ENCODE measurements around the gene ASXL2.

Gene ASXL2

GRCh38 chr2:25720575-25720974 is 157.7 kb downstream of the ASXL2 start:
- H3K4me3 ChIP-seq (replicated peaks; ENCODE audit: insufficient read depth, low read length) = no peak overlapping the region
- H3K27ac ChIP-seq (replicated peaks) = no peak overlapping the region
- TF ChIP-seq REST (IDR thresholded peaks at IDR 0.05; ENCODE audit: insufficient replicate concordance, low read depth) (no peak), GABPA (IDR thresholded peaks at IDR 0.05; ENCODE audit: low read depth) (no peak), SPI1 (IDR thresholded peaks at IDR 0.05; ENCODE audit: borderline replicate concordance, low read depth) (no peak), POLR2AphosphoS5 (IDR thresholded peaks at IDR 0.05; ENCODE audit: low read depth) (no peak)
- TF ChIP-seq, protein P1, sequence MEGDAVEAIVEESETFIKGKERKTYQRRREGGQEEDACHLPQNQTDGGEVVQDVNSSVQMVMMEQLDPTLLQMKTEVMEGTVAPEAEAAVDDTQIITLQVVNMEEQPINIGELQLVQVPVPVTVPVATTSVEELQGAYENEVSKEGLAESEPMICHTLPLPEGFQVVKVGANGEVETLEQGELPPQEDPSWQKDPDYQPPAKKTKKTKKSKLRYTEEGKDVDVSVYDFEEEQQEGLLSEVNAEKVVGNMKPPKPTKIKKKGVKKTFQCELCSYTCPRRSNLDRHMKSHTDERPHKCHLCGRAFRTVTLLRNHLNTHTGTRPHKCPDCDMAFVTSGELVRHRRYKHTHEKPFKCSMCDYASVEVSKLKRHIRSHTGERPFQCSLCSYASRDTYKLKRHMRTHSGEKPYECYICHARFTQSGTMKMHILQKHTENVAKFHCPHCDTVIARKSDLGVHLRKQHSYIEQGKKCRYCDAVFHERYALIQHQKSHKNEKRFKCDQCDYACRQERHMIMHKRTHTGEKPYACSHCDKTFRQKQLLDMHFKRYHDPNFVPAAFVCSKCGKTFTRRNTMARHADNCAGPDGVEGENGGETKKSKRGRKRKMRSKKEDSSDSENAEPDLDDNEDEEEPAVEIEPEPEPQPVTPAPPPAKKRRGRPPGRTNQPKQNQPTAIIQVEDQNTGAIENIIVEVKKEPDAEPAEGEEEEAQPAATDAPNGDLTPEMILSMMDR (IDR thresholded peaks at IDR 0.05; ENCODE audit: insufficient read depth, low read length) = no peak
- no peaks in the 10 kb centered on the region for H3K27me3 ChIP-seq (ENCODE audit: insufficient read depth, poor library complexity, severe bottlenecking)
- DNase-seq (ENCODE audit: low read depth in 1 of 2, low spot score in 1 of 2) = no peak

DNA sequence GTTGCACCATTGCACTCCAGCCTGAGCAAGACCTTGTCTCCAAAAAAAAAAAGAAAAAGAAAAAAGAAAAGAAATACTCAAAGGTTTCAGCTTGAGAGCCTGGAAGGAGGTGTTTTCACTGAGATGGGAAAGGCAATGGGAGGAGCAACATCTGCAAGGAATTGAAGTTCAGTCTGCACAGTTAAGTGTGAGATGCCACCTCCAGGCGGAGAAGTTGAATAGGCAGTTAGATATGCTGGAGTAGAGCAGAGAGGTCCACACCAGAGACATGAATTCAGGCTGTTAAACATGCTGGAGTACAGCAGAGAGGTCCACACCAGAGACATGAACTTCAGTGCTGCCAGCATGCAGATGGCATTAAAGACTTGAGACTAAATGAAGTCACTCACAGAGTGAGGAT is 163.5 kb downstream of the ASXL2 start:
- no peak for TF ChIP-seq REST (IDR thresholded peaks at IDR 0.05; ENCODE audit: insufficient replicate concordance, low read depth)
- TF ChIP-seq, protein P1 (IDR thresholded peaks at IDR 0.05; ENCODE audit: insufficient read depth, low read length) = no peak
- no peak for TF ChIP-seq SPI1 (IDR thresholded peaks at IDR 0.05; ENCODE audit: borderline replicate concordance, low read depth)
- no peak for DNase-seq (ENCODE audit: low read depth in 1 of 2, low spot score in 1 of 2)
- Histone ChIP-seq H3K27me3 (ENCODE audit: insufficient read depth, poor library complexity, severe bottlenecking) (no peaks in the 10 kb centered on the region), H3K4me3 (replicated peaks; ENCODE audit: insufficient read depth, low read length) (no peak overlapping the region), H3K27ac (replicated peaks) (no peak overlapping the region)

- no peaks in the 10 kb centered on the region for H3K27me3 ChIP-seq (ENCODE audit: insufficient read depth, poor library complexity, severe bottlenecking)
- DNase-seq (ENCODE audit: low read depth in 1 of 2, low spot score in 1 of 2) = peak; percentile 13 to 49
- peak overlapping the region; percentile 39; the same call in 1 of the 2 replicates for H3K27ac ChIP-seq (replicated peaks)
- TF ChIP-seq GABPA (IDR thresholded peaks at IDR 0.05; ENCODE audit: low read depth) (no peak), SPI1 (IDR thresholded peaks at IDR 0.05; ENCODE audit: borderline replicate concordance, low read depth) (peak; percentile 66)
- no peak overlapping the region for H3K4me3 ChIP-seq (replicated peaks; ENCODE audit: insufficient read depth, low read length)
Observed at GRCh38 chr2:25712455-25712854, 165.8 kb downstream of the ASXL2 start.

DNA sequence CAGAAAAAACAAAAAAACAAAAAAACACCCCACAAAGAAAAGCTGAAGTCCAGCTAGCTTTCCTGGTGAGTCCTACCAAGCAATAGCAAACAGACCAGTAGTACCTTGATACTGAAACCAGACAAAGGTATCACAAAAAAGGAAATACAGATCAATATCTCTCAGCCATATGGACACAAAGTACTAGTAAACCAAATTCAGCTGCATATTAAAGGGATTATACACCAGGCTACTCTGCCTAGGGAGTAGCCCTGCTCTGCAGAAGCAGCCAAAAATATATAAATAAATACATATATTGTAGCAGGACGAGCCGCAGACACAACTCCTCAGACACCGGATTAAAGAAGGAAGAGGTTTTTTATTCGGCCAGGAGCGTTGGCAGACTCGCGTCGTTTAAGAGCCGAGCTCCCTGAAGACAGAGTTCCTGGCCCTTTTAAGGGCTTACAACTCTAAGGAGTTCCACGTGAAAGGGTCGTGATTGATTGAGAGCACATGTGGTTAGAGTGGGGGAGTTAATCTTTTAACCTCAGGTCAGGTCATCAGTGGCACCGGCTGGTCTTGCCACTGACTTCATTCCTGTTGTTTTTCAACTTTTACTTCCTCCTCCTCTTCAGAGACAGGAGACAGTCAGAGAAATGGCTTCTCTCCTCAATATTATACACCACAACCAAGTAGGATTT is 166.5 kb downstream of the ASXL2 start:
- TF ChIP-seq, protein P1 (IDR thresholded peaks at IDR 0.05; ENCODE audit: insufficient read depth, low read length) = no peak
- TF ChIP-seq SPI1 (IDR thresholded peaks at IDR 0.05; ENCODE audit: borderline replicate concordance, low read depth) = peak; percentile 4; the same call in 1 of the 2 replicates
- Histone ChIP-seq H3K27me3 (ENCODE audit: insufficient read depth, poor library complexity, severe bottlenecking) (no peaks in the 10 kb centered on the region), H3K27ac (replicated peaks) (peak overlapping the region; percentile 39), H3K4me3 (replicated peaks; ENCODE audit: insufficient read depth, low read length) (peak overlapping the region; percentile 28)
- peak; percentile 35 to 41 for DNase-seq (ENCODE audit: low read depth in 1 of 2, low spot score in 1 of 2)
